K562 (cell line): Measurements from ENCODE around the gene KLRC2.

Source experiments
- CTCF ChIP-seq, 3 experiments: IDR thresholded peaks in 2 of 3; conservative IDR thresholded peaks in 1 of 3; 2 replicates each; pipeline ENCODE4 v1.5.1; 2011 to 2012; ENCODE audit warnings: low read length in 3 of 3, mild to moderate bottlenecking in 3 of 3, control low read depth in 2 of 3, improper control_type of control experiment in 1 of 3, inconsistent platforms in 1 of 3, low read depth in 1 of 3, mixed read lengths in 1 of 3, moderate library complexity in 1 of 3; ENCODE audit not compliant: insufficient read depth in 2 of 3
- DPF2 ChIP-seq: fragments of 450-650 bp; IDR thresholded peaks from 2 replicates; pipeline ENCODE4 v1.6.1; 2016
- GABPB1 ChIP-seq: sonication (generic); formaldehyde crosslinking; IDR thresholded peaks from 2 replicates; pipeline ENCODE4 v1.8.0; 2022; ENCODE audit warnings: mild to moderate bottlenecking, missing genetic modification reagents
- KLF13 ChIP-seq: fragments of 450-650 bp; IDR thresholded peaks from 2 replicates; pipeline ENCODE4 v1.6.1; 2016; ENCODE audit warnings: missing genetic modification characterization, low read depth, mild to moderate bottlenecking, missing compliant biosample characterization, moderate library complexity, borderline replicate concordance
- MED1 ChIP-seq: sonication (generic); formaldehyde crosslinking; IDR thresholded peaks from 2 replicates; pipeline ENCODE4 v1.8.1; 2023; ENCODE audit warnings: missing genetic modification reagents, borderline replicate concordance

- TF ChIP-seq GABPB1 (CRISPR knock-in tag) (no peak), CTCF (IDR thresholded peaks at IDR 0.05 in 2 of 3, conservative IDR thresholded peaks at IDR 0.05 in 1 of 3; ENCODE audit: insufficient read depth in 2 of 3, low read depth in 1 of 3, low read length in 3 of 3) (no peak), DPF2 (no peak), KLF13 (tag) (no peak), MED1 (CRISPR knock-in tag) (no peak)
Observed at GRCh38 chr12:10405294-10405693, 30.5 kb downstream of the KLRC2 start.
